Measurements from ENCODE around the gene PATL2. TPM values are rescaled to one million over a fixed set of nuclear protein-coding genes. Genes with fewer than 3 reads are reported as not detected.
"Not testable (repeated sequence)": the region's sequence is repeated elsewhere in the genome, so short reads cannot be mapped to it uniquely, and the experiment has no call there.

Gene PATL2
- polyA plus RNA-seq: 1 to 10 TPM; 1.5 to 6.8 (median 2.9) TPM
- long read RNA-seq, donor 1: 0 reads
- long read RNA-seq, donor 2, partial matches to known transcripts: 1,718 of 1,838 reads
- long read RNA-seq, donor 2, other reads (novel, unspliced or antisense): 120 of 1,838 reads
- long read RNA-seq, donor 3, partial matches to known transcripts: 2,726 of 2,906 reads
- long read RNA-seq, donor 3, other reads (novel, unspliced or antisense): 176 of 2,906 reads
- long read RNA-seq, donor 4: 0 reads
- long read RNA-seq, donor 5: 0 reads
- long read RNA-seq, donor 6, partial matches to known transcripts: 671 of 3,255 reads
- long read RNA-seq, donor 6, other reads (novel, unspliced or antisense): 2,583 of 3,255 reads
- long read RNA-seq, donor 7: 0 reads
- long read RNA-seq, donor 8: 0 reads
- long read RNA-seq, donor 9, partial matches to known transcripts: 176 of 694 reads
- long read RNA-seq, donor 9, other reads (novel, unspliced or antisense): 518 of 694 reads
- long read RNA-seq, donor 10, partial matches to known transcripts: 2,244 of 2,437 reads
- long read RNA-seq, donor 10, other reads (novel, unspliced or antisense): 193 of 2,437 reads

- Histone ChIP-seq H3K27ac (ENCODE audit: low read depth in 1 of 3, low read length in 2 of 3) (peak within 1 kb of the TSS; percentile 91 to 100 (median 97)), H3K9me3 (ENCODE audit: control insufficient read depth in 2 of 2, insufficient read depth in 1 of 2, low read depth in 1 of 2, low read length in 1 of 2) (no peaks in the 10 kb centered on the region), H3K27me3 (ENCODE audit: control insufficient read depth in 3 of 3, insufficient read depth in 3 of 3, low read length in 3 of 3) (no peaks in the 10 kb centered on the region), H3K4me1 (ENCODE audit: control insufficient read depth in 3 of 3, insufficient read depth in 2 of 3, low read depth in 1 of 3, low read length in 2 of 3) (peaks cover 10 to 39% (median 11%) of the 10 kb centered on the region in 3 donors), H3K36me3 (ENCODE audit: control insufficient read depth in 3 of 3, insufficient read depth in 2 of 3, low read depth in 1 of 3, low read length in 3 of 3) (peaks cover 8 to 10% (median 9%) of the 10 kb centered on the region in 3 donors), H3K4me3 (ENCODE audit: low read depth in 1 of 3, low read length in 3 of 3) (peak within 1 kb of the TSS; percentile 62 to 96 (median 79))
- WGBS, 3 donors: 0 to 1% (median 0%) methylated on average over 37 of the region's 37 CpGs
- DNase-seq (peak; percentile 98), FAIRE-seq (no peak)
Measured at GRCh38 chr15:44711096-44711742, at the start of gene PATL2, which contains the start of gene B2M. PATL2 (minus strand) TSS chr15:44711323; CDS start chr15:44676490, 34,833 bp downstream. B2M (plus strand) TSS chr15:44711517; CDS start chr15:44711547, 30 bp downstream.

DNA sequence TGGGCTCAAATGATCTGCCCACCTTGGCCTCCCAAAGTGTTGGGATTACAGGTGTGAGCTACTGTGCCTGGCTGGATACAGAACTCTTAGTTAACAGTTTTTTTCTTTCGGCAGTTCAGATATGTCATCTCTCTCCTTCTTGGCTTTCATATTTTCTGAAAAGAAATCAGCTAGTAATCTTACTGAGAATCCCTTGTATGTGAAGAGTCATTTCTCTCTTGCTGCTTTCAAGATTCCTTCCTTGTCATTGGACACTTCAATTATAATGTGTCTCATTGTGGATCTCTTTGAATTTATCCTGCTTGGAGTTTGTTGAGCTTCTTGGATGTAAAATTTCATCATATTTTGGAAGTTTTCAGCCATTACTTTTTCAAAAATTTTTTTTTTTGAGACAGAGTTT, 42.2 kb upstream of the PATL2 start:
- Histone ChIP-seq H3K4me3 (ENCODE audit: low read depth in 1 of 3, low read length in 3 of 3) (no peak overlapping the region), H3K27ac (ENCODE audit: low read depth in 1 of 3, low read length in 2 of 3) (no peak overlapping the region), H3K9me3 (ENCODE audit: control insufficient read depth in 2 of 2, insufficient read depth in 1 of 2, low read depth in 1 of 2, low read length in 1 of 2) (peaks cover 0 to 17% of the 10 kb centered on the region in 2 donors), H3K36me3 (ENCODE audit: control insufficient read depth in 3 of 3, insufficient read depth in 2 of 3, low read depth in 1 of 3, low read length in 3 of 3) (no peaks in the 10 kb centered on the region), H3K27me3 (ENCODE audit: control insufficient read depth in 3 of 3, insufficient read depth in 3 of 3, low read length in 3 of 3) (peaks cover 0 to 5% (median 0%) of the 10 kb centered on the region in 3 donors), H3K4me1 (ENCODE audit: control insufficient read depth in 3 of 3, insufficient read depth in 2 of 3, low read depth in 1 of 3, low read length in 2 of 3) (no peaks in the 10 kb centered on the region)
- DNase-seq: no peak
- FAIRE-seq: no peak
- WGBS, 3 donors: 93 to 100% (median 94%) methylated on average over 1 of the region's 1 CpG

- not testable (repeated sequence) for H3K27ac ChIP-seq (ENCODE audit: low read depth in 1 of 3, low read length in 2 of 3); H3K4me1 ChIP-seq (ENCODE audit: control insufficient read depth in 3 of 3, insufficient read depth in 2 of 3, low read depth in 1 of 3, low read length in 2 of 3); FAIRE-seq; H3K9me3 ChIP-seq (ENCODE audit: control insufficient read depth in 2 of 2, insufficient read depth in 1 of 2, low read depth in 1 of 2, low read length in 1 of 2); H3K27me3 ChIP-seq (ENCODE audit: control insufficient read depth in 3 of 3, insufficient read depth in 3 of 3, low read length in 3 of 3); H3K36me3 ChIP-seq (ENCODE audit: control insufficient read depth in 3 of 3, insufficient read depth in 2 of 3, low read depth in 1 of 3, low read length in 3 of 3); H3K4me3 ChIP-seq (ENCODE audit: low read depth in 1 of 3, low read length in 3 of 3); DNase-seq
- 85 to 100% (median 95%) methylated on average over 1 to 2 of the region's 2 CpGs for WGBS, 3 donors
Measured at GRCh38 chr15:44743454-44743853, 32.3 kb upstream of the PATL2 start.

DNA sequence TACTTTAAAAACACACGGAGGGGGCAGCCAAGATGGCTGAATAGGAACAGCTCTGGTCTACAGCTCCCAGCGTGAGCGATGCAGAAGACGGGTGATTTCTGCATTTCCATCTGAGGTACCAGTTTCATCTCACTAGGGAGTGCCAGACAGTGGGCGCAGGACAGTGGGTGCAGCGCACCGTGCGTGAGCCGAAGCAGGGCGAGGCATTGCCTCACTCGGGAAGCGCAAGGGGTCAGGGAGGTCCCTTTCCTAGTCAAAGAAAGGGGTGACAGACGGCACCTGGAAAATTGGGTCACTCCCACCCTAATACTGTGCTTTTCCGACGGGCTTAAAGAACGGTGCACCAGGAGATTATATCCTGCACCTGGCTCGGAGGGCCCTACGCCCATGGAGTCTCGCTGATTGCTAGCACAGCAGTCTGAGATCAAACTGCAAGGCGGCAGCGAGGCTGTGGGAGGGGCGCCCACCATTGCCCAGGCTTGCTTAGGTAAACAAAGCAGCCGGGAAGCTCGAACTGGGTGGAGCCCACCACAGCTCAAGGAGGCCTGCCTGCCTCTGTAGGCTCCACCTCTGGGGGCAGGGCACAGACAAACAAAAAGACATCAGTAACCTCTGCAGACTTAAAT, 28.2 kb upstream of the PATL2 start:
- H3K4me3 ChIP-seq (ENCODE audit: low read depth in 1 of 3, low read length in 3 of 3); FAIRE-seq: not testable (repeated sequence)
- 70 to 84% (median 74%) methylated on average over 11 to 23 of the region's 24 CpGs for WGBS, 3 donors

DNA sequence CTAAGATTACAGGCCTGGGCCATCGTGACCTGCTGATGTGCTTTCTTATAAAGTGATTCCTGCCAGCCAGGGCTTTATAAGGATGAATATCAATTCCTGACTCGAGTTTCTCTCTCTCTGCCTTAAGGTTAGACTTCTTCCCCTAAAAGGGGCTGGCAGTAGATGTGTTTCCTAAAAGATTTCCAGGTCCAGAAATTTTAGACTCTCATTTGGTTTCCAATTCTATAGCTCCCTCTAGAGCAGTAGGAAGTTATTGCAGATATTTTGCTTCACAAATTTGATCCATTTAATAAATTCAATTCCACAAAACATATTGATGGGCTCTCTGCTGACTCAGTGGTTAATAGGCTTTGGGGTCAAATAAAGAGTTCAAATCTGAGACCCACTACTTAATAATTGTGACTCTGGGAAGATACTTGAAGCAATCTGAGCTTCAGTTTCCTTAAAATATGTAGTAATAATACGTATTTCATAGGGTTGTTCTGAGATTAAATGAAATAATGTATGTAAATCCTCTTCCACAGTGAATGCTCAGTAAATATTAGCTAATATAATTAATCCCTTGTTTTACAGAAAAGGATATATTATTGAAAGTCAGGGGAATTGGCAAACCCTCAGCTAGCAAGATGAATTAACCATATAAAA, 27.3 kb upstream of the PATL2 start:
- no peak for FAIRE-seq

More for the DNA sequence above, 28.2 kb upstream of the PATL2 start:
- not testable (repeated sequence) for H3K36me3 ChIP-seq (ENCODE audit: control insufficient read depth in 3 of 3, insufficient read depth in 2 of 3, low read depth in 1 of 3, low read length in 3 of 3); H3K4me1 ChIP-seq (ENCODE audit: control insufficient read depth in 3 of 3, insufficient read depth in 2 of 3, low read depth in 1 of 3, low read length in 2 of 3); H3K27me3 ChIP-seq (ENCODE audit: control insufficient read depth in 3 of 3, insufficient read depth in 3 of 3, low read length in 3 of 3); H3K9me3 ChIP-seq (ENCODE audit: control insufficient read depth in 2 of 2, insufficient read depth in 1 of 2, low read depth in 1 of 2, low read length in 1 of 2); DNase-seq; H3K27ac ChIP-seq (ENCODE audit: low read depth in 1 of 3, low read length in 2 of 3)

GRCh38 chr15:44736181-44736765, 25.1 kb upstream of the PATL2 start, which contains the start of gene TRIM69:
TRIM69 (plus strand) TSS chr15:44736528; CDS start chr15:44736705, 177 bp downstream.
- Histone ChIP-seq H3K36me3 (ENCODE audit: control insufficient read depth in 3 of 3, insufficient read depth in 2 of 3, low read depth in 1 of 3, low read length in 3 of 3) (peaks cover 0 to 3% (median 0%) of the 10 kb centered on the region in 3 donors), H3K4me1 (ENCODE audit: control insufficient read depth in 3 of 3, insufficient read depth in 2 of 3, low read depth in 1 of 3, low read length in 2 of 3) (peaks cover 0 to 2% (median 2%) of the 10 kb centered on the region in 3 donors), H3K27me3 (ENCODE audit: control insufficient read depth in 3 of 3, insufficient read depth in 3 of 3, low read length in 3 of 3) (no peaks in the 10 kb centered on the region), H3K9me3 (ENCODE audit: control insufficient read depth in 2 of 2, insufficient read depth in 1 of 2, low read depth in 1 of 2, low read length in 1 of 2) (no peaks in the 10 kb centered on the region), H3K4me3 (ENCODE audit: low read depth in 1 of 3, low read length in 3 of 3) (no peak within 1 kb of the TSS), H3K27ac (ENCODE audit: low read depth in 1 of 3, low read length in 2 of 3) (peak within 1 kb of the TSS; percentile 4 to 83 (median 60))
- WGBS, 3 donors: 71 to 84% (median 75%) methylated on average over 3 of the region's 3 CpGs
- no peak for DNase-seq
- FAIRE-seq: no peak

More for the DNA sequence above, 27.3 kb upstream of the PATL2 start:
- Histone ChIP-seq H3K4me1 (ENCODE audit: control insufficient read depth in 3 of 3, insufficient read depth in 2 of 3, low read depth in 1 of 3, low read length in 2 of 3) (peaks cover 0 to 2% (median 0%) of the 10 kb centered on the region in 3 donors), H3K4me3 (ENCODE audit: low read depth in 1 of 3, low read length in 3 of 3) (no peak overlapping the region), H3K36me3 (ENCODE audit: control insufficient read depth in 3 of 3, insufficient read depth in 2 of 3, low read depth in 1 of 3, low read length in 3 of 3) (no peaks in the 10 kb centered on the region), H3K27ac (ENCODE audit: low read depth in 1 of 3, low read length in 2 of 3) (no peak overlapping the region), H3K9me3 (ENCODE audit: control insufficient read depth in 2 of 2, insufficient read depth in 1 of 2, low read depth in 1 of 2, low read length in 1 of 2) (no peaks in the 10 kb centered on the region), H3K27me3 (ENCODE audit: control insufficient read depth in 3 of 3, insufficient read depth in 3 of 3, low read length in 3 of 3) (no peaks in the 10 kb centered on the region)
- 61 to 72% (median 65%) methylated on average over 3 of the region's 3 CpGs for WGBS, 3 donors
- DNase-seq: peak; percentile 63 to 67

DNA sequence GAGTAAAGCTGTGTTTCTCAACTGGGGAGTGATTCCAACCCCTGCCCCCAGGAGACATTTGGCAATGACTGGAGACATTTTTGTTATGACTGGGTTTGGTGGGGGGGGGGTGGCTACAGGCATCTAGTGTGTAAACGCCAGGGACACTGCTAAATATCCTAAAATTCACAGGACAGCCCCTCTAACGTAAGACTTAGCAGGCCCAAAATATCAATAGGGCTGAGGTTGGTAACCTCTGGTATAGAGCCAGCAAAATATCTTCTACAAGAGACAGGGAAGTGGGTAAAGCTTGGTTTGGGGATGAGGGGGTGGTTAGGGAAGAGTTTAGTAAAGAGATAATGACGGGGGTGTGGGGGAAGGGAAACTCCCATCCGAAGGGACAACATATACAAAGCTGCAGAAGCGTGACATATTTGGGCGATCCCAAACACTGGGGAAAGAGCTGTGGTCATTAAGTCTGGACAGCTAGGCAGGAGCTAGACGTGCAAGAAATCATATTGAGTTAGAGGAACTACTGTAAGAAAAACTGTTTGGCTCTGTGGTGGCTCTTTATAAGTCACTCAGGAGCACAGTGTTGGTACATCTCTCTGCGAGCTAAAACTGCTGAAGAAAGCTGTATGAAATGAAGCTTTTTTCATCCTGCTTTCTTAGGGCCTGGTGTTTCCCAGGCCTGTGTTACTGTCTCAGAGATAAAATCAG, 24.5 kb upstream of the PATL2 start:
- DNase-seq (no peak), FAIRE-seq (no peak)
- WGBS, 3 donors: 46 to 72% (median 63%) methylated on average over 8 of the region's 8 CpGs
- H3K9me3 ChIP-seq (ENCODE audit: control insufficient read depth in 2 of 2, insufficient read depth in 1 of 2, low read depth in 1 of 2, low read length in 1 of 2): no peaks in the 10 kb centered on the region
- H3K36me3 ChIP-seq (ENCODE audit: control insufficient read depth in 3 of 3, insufficient read depth in 2 of 3, low read depth in 1 of 3, low read length in 3 of 3): peaks cover 0 to 3% (median 0%) of the 10 kb centered on the region in 3 donors
- H3K27ac ChIP-seq (ENCODE audit: low read depth in 1 of 3, low read length in 2 of 3): peak overlapping the region; percentile 4 to 83 (median 60)
- H3K27me3 ChIP-seq (ENCODE audit: control insufficient read depth in 3 of 3, insufficient read depth in 3 of 3, low read length in 3 of 3): no peaks in the 10 kb centered on the region
- no peak overlapping the region for H3K4me3 ChIP-seq (ENCODE audit: low read depth in 1 of 3, low read length in 3 of 3)
- peaks cover 0 to 5% (median 2%) of the 10 kb centered on the region in 3 donors for H3K4me1 ChIP-seq (ENCODE audit: control insufficient read depth in 3 of 3, insufficient read depth in 2 of 3, low read depth in 1 of 3, low read length in 2 of 3)
